ENCODE measurements around the gene MCTP1.
"Not testable (repeated sequence)": the region's sequence is repeated elsewhere in the genome, so short reads cannot be mapped to it uniquely, and the experiment has no call there.

The MCTP1 gene

DNA sequence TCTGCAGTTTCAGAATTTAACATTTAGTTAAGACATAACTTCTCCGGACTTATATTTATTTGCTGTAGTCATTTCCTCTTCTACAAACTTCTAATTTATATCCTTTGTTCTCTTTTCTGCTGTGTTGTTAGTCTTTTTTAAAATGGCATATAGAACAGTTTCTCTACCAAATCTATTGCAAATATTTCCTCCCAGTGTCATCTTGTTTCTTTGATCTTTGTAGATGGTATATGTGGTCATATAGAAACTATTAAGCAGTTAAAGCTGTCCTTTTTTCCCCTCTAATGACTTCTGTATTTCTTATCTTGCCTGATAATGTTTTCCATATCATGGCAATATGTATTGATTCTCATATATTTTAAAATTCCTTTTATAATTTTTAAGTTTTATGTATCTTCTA is 264.5 kb downstream of the MCTP1 start:
- H3K9me3 ChIP-seq (ENCODE audit: low read length), result no peaks in the 10 kb centered on the region
- no peak overlapping the region for H3K9ac ChIP-seq (ENCODE audit: low read length)
- no peaks in the 10 kb centered on the region for H3K4me1 ChIP-seq (ENCODE audit: insufficient read depth, low read length)
- H3K27me3 ChIP-seq (ENCODE audit: control insufficient read depth in 1 of 2, insufficient read depth in 2 of 2, low read length in 2 of 2), result no peaks in the 10 kb centered on the region
- H3K27ac ChIP-seq (ENCODE audit: low read depth, low read length), result no peak overlapping the region
- H3K4me3 ChIP-seq (ENCODE audit: low read depth in 1 of 2, low read length in 2 of 2), result no peak overlapping the region
- no peaks in the 10 kb centered on the region for H3K36me3 ChIP-seq (ENCODE audit: insufficient read depth, low read length)

DNA sequence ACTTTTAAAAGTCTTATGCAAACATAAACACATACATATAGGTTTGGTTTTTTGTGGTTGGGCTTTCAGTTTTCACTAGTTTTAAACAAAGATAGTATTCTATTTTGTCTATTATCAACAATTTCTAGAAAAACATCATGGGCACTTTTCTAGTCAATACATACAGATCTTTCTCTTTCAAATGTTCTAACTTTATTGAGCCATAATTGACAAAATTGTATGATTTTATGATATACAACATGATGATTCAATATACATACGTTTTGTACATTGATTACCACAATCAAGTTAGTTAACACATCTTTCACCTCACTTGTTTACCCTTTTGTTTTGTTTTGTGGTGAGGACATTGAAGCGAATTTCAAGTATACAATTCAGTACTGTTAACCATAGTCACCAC is 265.9 kb downstream of the MCTP1 start:
- no peak overlapping the region for H3K9ac ChIP-seq (ENCODE audit: low read length)
- no peaks in the 10 kb centered on the region for H3K27me3 ChIP-seq (ENCODE audit: control insufficient read depth in 1 of 2, insufficient read depth in 2 of 2, low read length in 2 of 2)
- no peak overlapping the region for H3K4me3 ChIP-seq (ENCODE audit: low read depth in 1 of 2, low read length in 2 of 2)

DNA sequence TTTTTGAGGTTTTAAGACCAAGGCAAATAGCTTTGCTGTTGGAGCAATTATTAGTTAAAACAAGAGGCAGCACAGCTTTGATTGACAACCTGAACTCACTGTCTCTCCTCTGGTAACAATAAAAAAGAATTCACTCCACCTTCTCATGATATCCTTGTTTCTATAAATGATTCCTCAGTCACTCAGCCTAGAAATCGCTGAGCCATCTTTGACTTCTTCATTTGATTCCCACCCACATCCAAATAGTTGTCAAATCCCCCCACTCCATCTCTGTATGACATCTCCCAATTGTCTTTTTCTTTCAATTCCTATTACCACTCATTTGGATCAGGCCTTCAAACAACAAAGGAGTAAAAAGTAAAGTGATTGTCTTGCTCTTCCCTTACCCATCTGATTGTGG is 266.4 kb downstream of the MCTP1 start:
- Histone ChIP-seq H3K27ac (ENCODE audit: low read depth, low read length) (no peak overlapping the region), H3K4me1 (ENCODE audit: insufficient read depth, low read length) (no peaks in the 10 kb centered on the region), H3K9me3 (ENCODE audit: low read length) (no peaks in the 10 kb centered on the region), H3K9ac (ENCODE audit: low read length) (no peak overlapping the region), H3K4me3 (ENCODE audit: low read depth in 1 of 2, low read length in 2 of 2) (no peak overlapping the region), H3K27me3 (ENCODE audit: control insufficient read depth in 1 of 2, insufficient read depth in 2 of 2, low read length in 2 of 2) (no peaks in the 10 kb centered on the region), H3K36me3 (ENCODE audit: insufficient read depth, low read length) (no peaks in the 10 kb centered on the region)

More for the DNA sequence above, 265.9 kb downstream of the MCTP1 start:
- H3K9me3 ChIP-seq (ENCODE audit: low read length), result no peaks in the 10 kb centered on the region
- no peaks in the 10 kb centered on the region for H3K36me3 ChIP-seq (ENCODE audit: insufficient read depth, low read length)
- no peaks in the 10 kb centered on the region for H3K4me1 ChIP-seq (ENCODE audit: insufficient read depth, low read length)
- H3K27ac ChIP-seq (ENCODE audit: low read depth, low read length), result no peak overlapping the region

DNA sequence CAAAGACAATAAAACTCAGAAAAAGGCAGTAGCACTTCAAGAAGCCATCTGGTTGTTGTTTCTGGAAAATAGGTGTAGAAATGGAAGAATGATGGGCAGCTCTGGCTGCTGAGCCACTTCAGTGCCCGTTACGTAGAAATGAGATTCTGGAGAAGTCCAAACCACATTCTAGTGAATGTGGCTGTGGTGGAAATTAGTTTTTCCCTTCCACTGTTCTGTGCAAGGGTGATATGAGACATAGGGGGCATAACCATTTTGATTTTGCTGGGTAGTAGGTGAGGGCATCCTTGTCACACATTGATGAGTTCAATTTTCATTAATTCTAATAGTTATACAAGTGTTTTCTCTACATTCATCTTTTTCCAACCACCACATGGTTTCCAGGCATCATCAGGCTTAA is 275.1 kb downstream of the MCTP1 start:
- Histone ChIP-seq H3K27ac (ENCODE audit: low read depth, low read length) (no peak overlapping the region), H3K4me3 (ENCODE audit: low read depth in 1 of 2, low read length in 2 of 2) (no peak overlapping the region), H3K27me3 (ENCODE audit: control insufficient read depth in 1 of 2, insufficient read depth in 2 of 2, low read length in 2 of 2) (no peaks in the 10 kb centered on the region), H3K9me3 (ENCODE audit: low read length) (no peaks in the 10 kb centered on the region), H3K4me1 (ENCODE audit: insufficient read depth, low read length) (no peaks in the 10 kb centered on the region), H3K36me3 (ENCODE audit: insufficient read depth, low read length) (no peaks in the 10 kb centered on the region), H3K9ac (ENCODE audit: low read length) (no peak overlapping the region)

DNA sequence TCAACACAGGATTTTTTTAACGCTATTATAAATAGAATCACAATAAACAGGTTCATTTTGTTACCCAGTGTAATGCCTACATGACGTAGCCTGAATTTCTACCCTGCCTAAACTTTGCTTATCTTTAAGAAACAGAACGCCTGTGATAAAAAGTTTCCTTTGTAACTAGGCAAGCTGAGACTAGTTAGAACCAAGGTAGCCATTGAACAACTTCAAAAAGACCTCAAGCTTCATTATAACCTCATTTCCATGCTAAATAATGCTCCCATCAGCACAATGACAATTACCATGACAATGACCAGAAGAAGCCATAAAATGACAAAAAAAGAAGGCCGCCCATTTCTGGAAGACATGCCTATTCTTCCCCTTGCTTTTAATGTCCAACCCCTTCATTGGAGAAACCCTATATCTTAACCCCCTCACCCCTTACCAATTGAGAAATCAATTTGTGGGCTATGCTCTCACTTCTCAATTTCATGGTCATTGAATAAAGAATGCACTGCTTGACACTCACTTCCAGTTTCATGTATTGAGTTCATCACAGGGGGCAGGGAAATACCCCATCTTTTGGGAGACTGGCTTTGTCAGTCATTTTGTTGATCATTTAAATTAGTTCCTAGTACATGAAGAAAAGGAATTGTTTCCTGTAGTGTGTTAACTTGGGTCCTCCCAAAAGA is 276.8 kb downstream of the MCTP1 start:
- no peaks in the 10 kb centered on the region for H3K9me3 ChIP-seq (ENCODE audit: low read length)
- H3K4me1 ChIP-seq (ENCODE audit: insufficient read depth, low read length), result no peaks in the 10 kb centered on the region
- no peak overlapping the region for H3K4me3 ChIP-seq (ENCODE audit: low read depth in 1 of 2, low read length in 2 of 2)
- H3K27me3 ChIP-seq (ENCODE audit: control insufficient read depth in 1 of 2, insufficient read depth in 2 of 2, low read length in 2 of 2), result no peaks in the 10 kb centered on the region
- no peaks in the 10 kb centered on the region for H3K36me3 ChIP-seq (ENCODE audit: insufficient read depth, low read length)
- no peak overlapping the region for H3K9ac ChIP-seq (ENCODE audit: low read length)
- H3K27ac ChIP-seq (ENCODE audit: low read depth, low read length), result no peak overlapping the region

DNA sequence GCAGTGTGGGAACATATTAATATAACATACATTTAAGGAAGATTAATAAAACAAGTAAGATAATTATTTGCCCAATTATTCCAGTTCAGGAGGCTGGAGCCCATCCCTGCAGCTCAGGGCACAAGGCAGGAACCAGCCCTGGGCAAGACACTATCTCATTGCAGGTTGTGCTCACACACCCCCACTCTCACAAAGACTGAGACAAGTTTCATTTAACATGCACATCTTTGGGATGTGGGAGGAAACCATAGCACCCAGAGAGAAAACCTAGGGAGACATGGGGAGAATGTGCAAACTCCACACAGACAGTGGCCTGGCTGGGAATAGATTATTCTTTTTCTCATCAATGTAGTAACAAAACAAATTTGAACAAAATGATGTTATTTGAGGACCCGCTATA is 279.1 kb downstream of the MCTP1 start:
- no peak overlapping the region for H3K4me3 ChIP-seq (ENCODE audit: low read depth in 1 of 2, low read length in 2 of 2)
- H3K9ac ChIP-seq (ENCODE audit: low read length), result no peak overlapping the region
- no peaks in the 10 kb centered on the region for H3K27me3 ChIP-seq (ENCODE audit: control insufficient read depth in 1 of 2, insufficient read depth in 2 of 2, low read length in 2 of 2)
- H3K4me1 ChIP-seq (ENCODE audit: insufficient read depth, low read length), result no peaks in the 10 kb centered on the region
- H3K27ac ChIP-seq (ENCODE audit: low read depth, low read length), result no peak overlapping the region
- H3K9me3 ChIP-seq (ENCODE audit: low read length), result no peaks in the 10 kb centered on the region
- no peaks in the 10 kb centered on the region for H3K36me3 ChIP-seq (ENCODE audit: insufficient read depth, low read length)

DNA sequence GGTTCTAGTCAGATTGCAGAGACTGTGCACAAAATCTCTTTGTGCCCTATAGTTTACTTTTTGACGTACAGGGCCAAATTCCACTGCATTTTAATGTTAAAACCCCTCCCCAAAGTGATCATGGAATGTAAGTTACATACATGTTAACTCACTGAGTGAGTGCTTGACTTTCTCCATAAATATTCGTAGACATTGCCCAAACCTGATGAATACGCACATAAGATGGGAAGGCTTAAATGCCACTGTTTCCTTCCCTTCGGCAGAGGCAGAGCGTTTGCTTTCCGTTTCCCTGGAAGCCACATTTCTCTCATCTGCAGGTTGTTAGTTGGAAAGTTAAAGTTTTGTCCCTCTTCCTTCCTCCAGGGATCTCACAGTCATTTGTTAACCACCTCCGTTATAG is 286.2 kb downstream of the MCTP1 start:
- no peak overlapping the region for H3K9ac ChIP-seq (ENCODE audit: low read length)
- no peak overlapping the region for H3K27ac ChIP-seq (ENCODE audit: low read depth, low read length)
- H3K27me3 ChIP-seq (ENCODE audit: control insufficient read depth in 1 of 2, insufficient read depth in 2 of 2, low read length in 2 of 2), result no peaks in the 10 kb centered on the region
- H3K9me3 ChIP-seq (ENCODE audit: low read length), result no peaks in the 10 kb centered on the region
- H3K36me3 ChIP-seq (ENCODE audit: insufficient read depth, low read length), result no peaks in the 10 kb centered on the region
- H3K4me3 ChIP-seq (ENCODE audit: low read depth in 1 of 2, low read length in 2 of 2), result no peak overlapping the region
- no peaks in the 10 kb centered on the region for H3K4me1 ChIP-seq (ENCODE audit: insufficient read depth, low read length)

DNA sequence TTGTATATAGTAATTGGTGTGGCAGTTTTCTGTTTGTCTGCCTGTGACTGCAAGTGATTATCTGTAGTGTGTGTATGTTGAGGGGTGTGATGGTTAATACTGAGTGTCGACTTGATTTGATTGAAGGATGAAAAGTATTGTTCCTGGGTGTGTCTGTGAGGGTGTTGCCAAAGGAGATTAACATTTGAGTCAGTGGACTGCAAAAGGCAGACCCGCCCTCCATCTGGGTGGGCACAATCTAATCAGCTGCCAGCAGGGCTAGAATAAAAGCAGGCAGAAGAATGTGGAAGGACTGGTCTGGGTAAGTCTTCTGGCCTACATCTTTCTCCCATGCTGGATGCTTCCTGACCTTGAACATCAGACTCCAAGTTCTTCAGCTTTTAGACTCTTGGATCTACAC is 290.4 kb downstream of the MCTP1 start:
- H3K27me3 ChIP-seq (ENCODE audit: control insufficient read depth in 1 of 2, insufficient read depth in 2 of 2, low read length in 2 of 2); H3K9ac ChIP-seq (ENCODE audit: low read length); H3K9me3 ChIP-seq (ENCODE audit: low read length); H3K4me3 ChIP-seq (ENCODE audit: low read depth in 1 of 2, low read length in 2 of 2); H3K36me3 ChIP-seq (ENCODE audit: insufficient read depth, low read length); H3K27ac ChIP-seq (ENCODE audit: low read depth, low read length); H3K4me1 ChIP-seq (ENCODE audit: insufficient read depth, low read length): not testable (repeated sequence)

DNA sequence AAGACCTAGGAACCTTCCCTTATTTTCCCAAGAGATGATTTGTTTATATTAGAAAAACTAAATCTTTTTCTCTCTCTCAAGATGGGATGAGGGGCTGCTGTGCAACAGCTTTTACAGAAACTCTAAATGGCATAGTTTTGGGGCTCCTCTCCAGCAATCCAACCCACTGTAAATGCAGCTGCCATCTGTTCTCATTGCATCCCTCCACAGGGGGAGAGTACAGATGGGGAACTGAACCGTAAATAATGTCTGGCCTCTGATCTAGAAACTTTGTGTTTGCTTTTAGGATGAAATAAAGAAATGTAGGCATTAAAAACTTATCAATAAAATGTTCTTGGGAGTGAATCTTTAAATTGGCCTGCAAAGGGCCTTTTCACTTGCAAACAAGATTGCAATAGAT is 291.4 kb downstream of the MCTP1 start:
- H3K27me3 ChIP-seq (ENCODE audit: control insufficient read depth in 1 of 2, insufficient read depth in 2 of 2, low read length in 2 of 2), result no peaks in the 10 kb centered on the region
- no peaks in the 10 kb centered on the region for H3K4me1 ChIP-seq (ENCODE audit: insufficient read depth, low read length)
- no peak overlapping the region for H3K4me3 ChIP-seq (ENCODE audit: low read depth in 1 of 2, low read length in 2 of 2)
- H3K9me3 ChIP-seq (ENCODE audit: low read length), result no peaks in the 10 kb centered on the region
- no peak overlapping the region for H3K27ac ChIP-seq (ENCODE audit: low read depth, low read length)
- no peaks in the 10 kb centered on the region for H3K36me3 ChIP-seq (ENCODE audit: insufficient read depth, low read length)
- H3K9ac ChIP-seq (ENCODE audit: low read length), result no peak overlapping the region

DNA sequence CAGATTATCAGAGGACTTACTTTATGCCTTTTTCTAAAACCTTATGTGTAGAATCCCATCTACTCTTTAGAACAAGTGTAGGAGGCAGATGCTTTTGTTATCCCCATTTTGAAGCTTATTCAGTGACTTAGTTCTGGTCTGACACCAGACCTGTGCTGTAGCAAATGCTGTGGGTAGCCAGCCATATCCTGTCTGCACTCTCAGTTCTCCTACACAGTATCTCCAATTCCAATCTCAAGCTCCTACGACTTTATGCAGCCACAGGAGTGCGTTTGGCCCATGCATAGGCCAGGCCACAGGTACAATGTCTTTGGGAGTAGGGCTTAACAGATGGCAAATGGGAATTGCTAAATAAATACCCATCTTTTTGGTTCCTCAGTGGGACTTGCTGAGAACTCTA is 292.6 kb downstream of the MCTP1 start:
- Histone ChIP-seq H3K4me3 (ENCODE audit: low read depth in 1 of 2, low read length in 2 of 2) (no peak overlapping the region), H3K27ac (ENCODE audit: low read depth, low read length) (no peak overlapping the region), H3K9ac (ENCODE audit: low read length) (no peak overlapping the region), H3K36me3 (ENCODE audit: insufficient read depth, low read length) (no peaks in the 10 kb centered on the region), H3K4me1 (ENCODE audit: insufficient read depth, low read length) (no peaks in the 10 kb centered on the region), H3K27me3 (ENCODE audit: control insufficient read depth in 1 of 2, insufficient read depth in 2 of 2, low read length in 2 of 2) (no peaks in the 10 kb centered on the region), H3K9me3 (ENCODE audit: low read length) (no peaks in the 10 kb centered on the region)

DNA sequence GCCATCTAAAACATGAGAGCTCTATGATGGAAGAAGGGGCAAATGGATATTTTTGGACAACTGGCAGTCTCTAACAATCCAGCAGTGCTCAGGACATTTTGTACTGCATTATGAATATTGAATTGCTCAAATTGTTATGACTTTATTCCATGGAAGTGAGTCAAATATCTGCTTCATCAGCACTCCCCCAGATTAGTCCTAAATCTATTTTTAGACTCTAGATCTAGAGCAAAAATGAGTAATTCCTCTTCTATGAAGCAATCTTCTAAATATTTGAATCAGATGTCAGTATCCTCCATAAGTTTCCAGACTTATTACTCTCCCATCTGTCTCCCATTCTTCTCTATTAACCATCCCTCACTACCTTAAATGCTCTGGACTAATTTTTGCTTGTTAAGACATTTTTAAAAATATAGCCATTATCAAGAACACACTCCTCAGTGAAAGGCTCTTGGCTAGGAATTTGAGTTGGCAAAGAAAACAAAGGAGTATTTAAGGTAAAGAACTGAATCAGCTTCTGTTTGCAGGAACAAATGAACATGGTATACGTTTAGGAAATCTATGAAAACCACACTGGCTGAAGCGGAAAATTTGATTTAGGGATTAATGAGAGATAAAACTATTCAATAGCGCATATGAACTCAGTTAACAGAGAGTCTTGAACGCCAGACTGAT is 300.9 kb downstream of the MCTP1 start:
- H3K27ac ChIP-seq (ENCODE audit: low read depth, low read length), result no peak overlapping the region
- no peaks in the 10 kb centered on the region for H3K4me1 ChIP-seq (ENCODE audit: insufficient read depth, low read length)
- no peaks in the 10 kb centered on the region for H3K9me3 ChIP-seq (ENCODE audit: low read length)
- no peaks in the 10 kb centered on the region for H3K36me3 ChIP-seq (ENCODE audit: insufficient read depth, low read length)
- H3K4me3 ChIP-seq (ENCODE audit: low read depth in 1 of 2, low read length in 2 of 2), result no peak overlapping the region
- H3K27me3 ChIP-seq (ENCODE audit: control insufficient read depth in 1 of 2, insufficient read depth in 2 of 2, low read length in 2 of 2), result no peaks in the 10 kb centered on the region
- H3K9ac ChIP-seq (ENCODE audit: low read length), result no peak overlapping the region

DNA sequence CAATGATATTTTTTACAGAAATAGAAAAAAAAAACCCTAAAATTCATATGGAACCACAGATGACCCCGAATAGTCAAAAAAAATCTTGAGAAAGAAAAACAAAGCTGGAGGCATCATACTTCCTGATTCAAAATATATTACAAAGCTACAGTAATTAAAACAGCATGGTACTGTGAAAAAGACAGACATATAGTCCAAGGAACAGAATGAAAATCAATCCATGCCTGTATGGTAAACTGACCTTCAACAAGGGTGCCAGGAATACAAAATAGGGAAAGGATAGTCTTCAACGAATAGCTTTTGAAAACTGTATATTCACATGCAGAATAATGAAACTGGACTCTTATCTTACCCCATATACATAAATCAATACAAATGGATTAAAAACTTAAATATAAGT is 307.5 kb downstream of the MCTP1 start:
- no peaks in the 10 kb centered on the region for H3K27me3 ChIP-seq (ENCODE audit: control insufficient read depth in 1 of 2, insufficient read depth in 2 of 2, low read length in 2 of 2)

More for the DNA sequence above, 307.5 kb downstream of the MCTP1 start:
- Histone ChIP-seq H3K36me3 (ENCODE audit: insufficient read depth, low read length) (no peaks in the 10 kb centered on the region), H3K4me3 (ENCODE audit: low read depth in 1 of 2, low read length in 2 of 2) (no peak overlapping the region), H3K27ac (ENCODE audit: low read depth, low read length) (no peak overlapping the region), H3K9me3 (ENCODE audit: low read length) (no peaks in the 10 kb centered on the region), H3K4me1 (ENCODE audit: insufficient read depth, low read length) (no peaks in the 10 kb centered on the region), H3K9ac (ENCODE audit: low read length) (no peak overlapping the region)

Data from muscle layer of colon (tissue), 2 donors.